NT2/D1 (cell line): ENCODE measurements around the gene MYL12A.

Experiments used
- YY1 ChIP-seq: IDR thresholded peaks from 2 replicates; pipeline ENCODE4 v1.6.1; 2011; ENCODE audit not compliant: insufficient read length, insufficient read depth
- ZNF274 ChIP-seq: IDR thresholded peaks from 2 replicates; pipeline ENCODE4 v1.6.1; 2011; ENCODE audit warnings: mild to moderate bottlenecking, low read depth, low read length

- no peak for TF ChIP-seq YY1
- no peak for TF ChIP-seq ZNF274
Observed at GRCh38 chr18:3248062-3248657, 559 bp downstream of the MYL12A start.
